PC-9 (cell line): ENCODE results near the gene GRM7.

Experiments
- CTCF ChIP-seq: fragments of 200-600 bp; sonication (generic); conservative IDR thresholded peaks from 2 replicates; pipeline ENCODE4 v1.6.1; 2017; ENCODE audit warnings: mixed run types, antibody characterized with exemption, mild to moderate bottlenecking, moderate library complexity
- EZH2 ChIP-seq: fragments of 200-600 bp; sonication (generic); IDR thresholded peaks from 2 replicates; pipeline ENCODE4 v1.8.0; 2017; ENCODE audit warnings: antibody characterized with exemption, low read depth

DNA sequence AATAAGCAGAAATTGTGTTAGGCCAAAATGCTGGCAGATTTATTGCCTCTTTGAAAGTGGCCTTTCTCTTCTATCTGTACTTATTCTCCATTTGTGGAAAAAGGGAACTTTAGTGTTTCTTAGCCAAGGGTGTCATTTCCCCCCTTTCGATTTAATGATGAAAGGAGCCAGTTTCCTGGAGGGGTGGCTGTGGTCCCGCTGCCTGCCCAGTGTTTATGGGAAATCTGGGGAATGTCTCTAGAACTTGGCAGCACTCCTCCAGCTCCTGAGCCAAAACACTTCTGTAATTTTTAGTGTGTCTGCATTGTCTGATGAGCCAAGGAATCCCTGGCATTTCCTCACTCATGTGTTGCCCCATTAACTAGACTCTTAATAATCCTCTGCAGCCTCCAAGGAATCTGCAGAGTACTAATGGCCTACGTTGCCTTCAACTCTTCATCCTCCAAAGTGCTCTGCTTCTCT lies 448.8 kb downstream of the GRM7 start:
- TF ChIP-seq CTCF (no peak), EZH2 (no peak)
